ENCODE results near the gene CENPW. TPM values are rescaled to one million over a fixed set of nuclear protein-coding genes. Genes with fewer than 3 reads are reported as not detected.

The CENPW gene
- total and polyA plus RNA-seq, 2 donors from 2014 or later = 2.6 to 5.8 TPM

DNA sequence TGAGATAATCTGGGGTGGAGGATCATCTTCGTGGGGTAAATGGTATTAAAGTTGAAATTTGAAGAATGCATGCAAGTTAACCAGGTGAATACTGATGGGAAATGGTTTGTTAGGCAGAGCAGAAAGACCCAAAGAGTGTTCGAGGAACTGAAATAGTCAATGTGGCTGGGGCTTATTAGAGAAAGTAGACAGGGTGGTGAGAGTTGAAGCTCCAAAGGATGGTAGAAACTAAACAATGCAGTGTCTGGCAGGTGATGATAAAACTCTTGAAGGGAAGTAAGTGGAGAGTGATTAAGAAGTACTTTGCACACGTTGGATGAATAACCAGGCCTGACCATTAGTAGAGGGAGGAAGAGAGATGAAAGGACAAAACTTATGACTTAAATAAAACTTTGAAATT is 39.8 kb upstream of the CENPW start:
- no peaks in the 10 kb centered on the region for H3K4me1 ChIP-seq (ENCODE audit: control insufficient read depth in 2 of 3, insufficient read depth in 2 of 3, low read depth in 1 of 3, low read length in 3 of 3)
- H3K36me3 ChIP-seq (ENCODE audit: control insufficient read depth in 2 of 3, insufficient read depth in 3 of 3, low read length in 3 of 3) = no peaks in the 10 kb centered on the region
- TF ChIP-seq CTCF (IDR thresholded peaks at IDR 0.05; ENCODE audit: borderline replicate concordance, extremely low read depth, insufficient read depth) = no peak
- no peak overlapping the region for H3K4me3 ChIP-seq (ENCODE audit: low read length in 3 of 3)
- no peaks in the 10 kb centered on the region for H3K27me3 ChIP-seq (ENCODE audit: control insufficient read depth, insufficient read depth, low read length)
- no peak for DNase-seq
- no peaks in the 10 kb centered on the region for H3K9me3 ChIP-seq (ENCODE audit: control insufficient read depth in 2 of 3, insufficient read depth in 1 of 3, low read length in 3 of 3)
- H3K27ac ChIP-seq (ENCODE audit: low read depth in 2 of 2, low read length in 2 of 2) = no peak overlapping the region
- intact Hi-C loops (cut with DNase I) = no loop called here
- no peak for FAIRE-seq
- no peak overlapping the region for H3K9ac ChIP-seq (ENCODE audit: low read length in 3 of 3)

DNA sequence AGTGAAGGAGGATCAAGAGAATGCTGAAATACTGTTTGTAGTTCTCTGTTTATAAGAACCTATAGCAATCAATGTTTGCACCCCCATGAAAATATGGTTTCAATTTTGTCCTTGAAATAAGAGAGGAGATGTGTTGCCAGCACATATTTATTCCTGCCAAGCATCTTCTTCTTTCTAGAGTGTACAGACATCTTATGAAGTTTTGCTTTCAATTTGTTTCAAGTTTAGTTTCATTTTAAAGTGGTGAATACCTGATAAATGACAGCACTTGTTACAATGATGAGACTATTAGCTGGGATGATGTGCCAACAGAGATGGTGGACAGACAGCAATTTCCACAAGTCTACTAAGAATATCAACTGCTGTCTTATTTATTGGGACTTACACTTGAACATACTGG is 39.2 kb upstream of the CENPW start:
- Histone ChIP-seq H3K4me1 (ENCODE audit: control insufficient read depth in 2 of 3, insufficient read depth in 2 of 3, low read depth in 1 of 3, low read length in 3 of 3) (no peaks in the 10 kb centered on the region), H3K9me3 (ENCODE audit: control insufficient read depth in 2 of 3, insufficient read depth in 1 of 3, low read length in 3 of 3) (no peaks in the 10 kb centered on the region), H3K27ac (ENCODE audit: low read depth in 2 of 2, low read length in 2 of 2) (no peak overlapping the region), H3K9ac (ENCODE audit: low read length in 3 of 3) (no peak overlapping the region), H3K4me3 (ENCODE audit: low read length in 3 of 3) (no peak overlapping the region), H3K27me3 (ENCODE audit: control insufficient read depth, insufficient read depth, low read length) (no peaks in the 10 kb centered on the region), H3K36me3 (ENCODE audit: control insufficient read depth in 2 of 3, insufficient read depth in 3 of 3, low read length in 3 of 3) (no peaks in the 10 kb centered on the region)
- intact Hi-C loops (cut with DNase I) = no loop called here
- no peak for TF ChIP-seq CTCF (IDR thresholded peaks at IDR 0.05; ENCODE audit: borderline replicate concordance, extremely low read depth, insufficient read depth)
- FAIRE-seq (no peak), DNase-seq (no peak)

GRCh38 chr6:126302191-126302590 is 37.7 kb upstream of the CENPW start:
- TF ChIP-seq CTCF (IDR thresholded peaks at IDR 0.05; ENCODE audit: borderline replicate concordance, extremely low read depth, insufficient read depth) = no peak
- H3K27me3 ChIP-seq (ENCODE audit: control insufficient read depth, insufficient read depth, low read length) = no peaks in the 10 kb centered on the region
- FAIRE-seq (no peak), DNase-seq (no peak)
- intact Hi-C loops (cut with DNase I) = no loop called here
- H3K9ac ChIP-seq (ENCODE audit: low read length in 3 of 3) = no peak overlapping the region
- H3K36me3 ChIP-seq (ENCODE audit: control insufficient read depth in 2 of 3, insufficient read depth in 3 of 3, low read length in 3 of 3) = no peaks in the 10 kb centered on the region
- no peak overlapping the region for H3K4me3 ChIP-seq (ENCODE audit: low read length in 3 of 3)
- no peak overlapping the region for H3K27ac ChIP-seq (ENCODE audit: low read depth in 2 of 2, low read length in 2 of 2)
- H3K9me3 ChIP-seq (ENCODE audit: control insufficient read depth in 2 of 3, insufficient read depth in 1 of 3, low read length in 3 of 3) = no peaks in the 10 kb centered on the region
- no peaks in the 10 kb centered on the region for H3K4me1 ChIP-seq (ENCODE audit: control insufficient read depth in 2 of 3, insufficient read depth in 2 of 3, low read depth in 1 of 3, low read length in 3 of 3)

- no peak for TF ChIP-seq CTCF (IDR thresholded peaks at IDR 0.05; ENCODE audit: borderline replicate concordance, extremely low read depth, insufficient read depth)
- Histone ChIP-seq H3K4me1 (ENCODE audit: control insufficient read depth in 2 of 3, insufficient read depth in 2 of 3, low read depth in 1 of 3, low read length in 3 of 3) (no peaks in the 10 kb centered on the region), H3K27ac (ENCODE audit: low read depth in 2 of 2, low read length in 2 of 2) (no peak overlapping the region), H3K36me3 (ENCODE audit: control insufficient read depth in 2 of 3, insufficient read depth in 3 of 3, low read length in 3 of 3) (no peaks in the 10 kb centered on the region), H3K4me3 (ENCODE audit: low read length in 3 of 3) (no peak overlapping the region), H3K9ac (ENCODE audit: low read length in 3 of 3) (no peak overlapping the region), H3K9me3 (ENCODE audit: control insufficient read depth in 2 of 3, insufficient read depth in 1 of 3, low read length in 3 of 3) (no peaks in the 10 kb centered on the region), H3K27me3 (ENCODE audit: control insufficient read depth, insufficient read depth, low read length) (no peaks in the 10 kb centered on the region)
- FAIRE-seq (no peak), DNase-seq (no peak)
- intact Hi-C loops (cut with DNase I) = no loop called here
These were observed 32.1 kb upstream of the CENPW start for GRCh38 chr6:126307849-126308248.
